Stimulated activated CD8-positive, alpha-beta memory T cell treated with anti-CD3 and anti-CD28 coated beads, Interleukin-7, amount 100 ng/mL, for 4 hours (primary cell): ENCODE measurements around the gene ZNF335.
"Not testable (repeated sequence)": the region's sequence is repeated elsewhere in the genome, so short reads cannot be mapped to it uniquely, and the experiment has no call there.

Source experiments
- DNase-seq, 2 donors: peaks; one replicate each; pipeline ENCODE4 v3.0.0-alpha.2; 2020; ENCODE audit warnings: low read depth in 2 of 2

Gene ZNF335

DNA sequence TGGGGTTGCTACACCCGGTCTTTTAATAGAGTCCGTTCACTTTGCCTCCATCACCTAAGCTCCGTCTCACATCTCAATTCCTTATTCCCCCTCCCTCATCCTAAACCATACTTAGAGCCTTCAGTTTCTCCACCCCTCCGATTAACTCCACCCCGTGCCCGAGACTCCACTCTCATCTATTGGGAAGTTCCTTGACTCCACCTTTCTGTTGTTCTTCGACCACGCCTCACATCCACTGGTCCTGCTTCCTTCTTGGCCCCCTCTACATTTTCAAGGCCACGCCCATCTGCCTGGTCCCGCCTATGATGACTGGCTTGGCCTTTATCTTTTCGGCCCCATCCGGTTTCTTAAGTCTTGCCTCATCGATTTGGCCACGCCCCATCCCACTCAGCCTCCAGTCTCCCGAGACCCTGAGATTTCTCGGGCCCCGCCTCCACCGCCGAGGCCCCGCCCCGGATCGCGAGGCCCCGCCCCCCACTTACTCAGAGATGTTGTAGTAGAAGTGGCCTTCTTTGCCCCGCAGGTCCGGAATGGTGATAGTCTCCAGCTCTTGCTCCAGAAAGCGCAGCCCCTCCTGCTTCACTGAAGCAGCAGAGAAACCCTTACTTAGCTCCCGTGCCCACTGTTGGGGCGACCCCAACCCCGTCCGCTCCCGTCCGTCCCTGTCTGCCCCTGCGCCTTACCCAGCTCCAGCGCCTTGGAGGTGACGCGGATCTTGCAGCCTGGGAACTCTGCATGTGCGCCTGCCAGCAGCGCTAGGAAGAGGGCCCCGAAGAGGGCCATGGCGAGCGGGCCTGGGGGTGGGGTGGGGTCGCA is 61.1 kb downstream of the ZNF335 start:
- peak; percentile 85 to 87 for DNase-seq

- DNase-seq, result no peak
Measured at GRCh38 chr20:45909817-45910669, 62.0 kb downstream of the ZNF335 start.

DNA sequence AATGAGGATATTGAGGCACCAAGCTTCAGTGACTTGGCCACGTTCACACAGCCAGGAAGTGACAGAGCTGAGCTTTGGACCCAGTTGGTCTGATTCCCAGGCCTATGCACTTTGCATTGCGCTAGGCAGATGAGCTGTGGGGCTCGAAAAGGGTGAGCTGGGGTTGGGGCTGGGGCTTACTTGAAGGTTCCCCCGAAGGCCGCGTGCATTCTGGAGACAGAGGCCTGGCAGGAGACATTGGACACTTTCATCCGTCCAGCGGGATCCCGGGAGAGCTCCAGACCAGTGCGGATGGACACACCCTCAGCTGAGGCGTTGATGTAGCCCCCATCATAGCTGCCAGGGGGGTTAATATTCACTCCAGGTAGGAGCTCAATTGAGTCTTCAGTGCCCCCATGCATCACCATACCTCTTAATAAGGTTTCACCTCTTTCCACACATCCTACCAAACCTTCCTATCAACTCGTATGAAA is 62.6 kb downstream of the ZNF335 start:
- no peak for DNase-seq

DNA sequence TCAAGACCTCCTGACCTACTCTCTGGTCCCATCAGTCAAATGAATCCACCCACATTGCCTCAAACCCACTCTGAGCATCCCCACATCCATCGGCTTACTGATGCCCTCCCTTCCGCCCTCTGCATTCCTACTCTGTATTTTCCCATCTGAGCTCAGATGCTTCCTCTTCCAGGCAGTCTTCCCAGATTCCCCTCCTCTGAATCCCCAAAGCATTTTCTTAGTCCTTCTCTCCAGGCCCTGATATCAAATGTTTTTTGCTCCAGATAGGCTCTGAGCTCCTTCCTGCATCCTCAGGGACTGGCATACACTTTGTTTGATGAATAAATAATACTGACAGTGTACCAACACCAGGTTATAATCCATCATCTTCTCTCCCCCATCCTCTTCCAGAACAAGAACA is 63.9 kb downstream of the ZNF335 start:
- DNase-seq, result no peak

DNA sequence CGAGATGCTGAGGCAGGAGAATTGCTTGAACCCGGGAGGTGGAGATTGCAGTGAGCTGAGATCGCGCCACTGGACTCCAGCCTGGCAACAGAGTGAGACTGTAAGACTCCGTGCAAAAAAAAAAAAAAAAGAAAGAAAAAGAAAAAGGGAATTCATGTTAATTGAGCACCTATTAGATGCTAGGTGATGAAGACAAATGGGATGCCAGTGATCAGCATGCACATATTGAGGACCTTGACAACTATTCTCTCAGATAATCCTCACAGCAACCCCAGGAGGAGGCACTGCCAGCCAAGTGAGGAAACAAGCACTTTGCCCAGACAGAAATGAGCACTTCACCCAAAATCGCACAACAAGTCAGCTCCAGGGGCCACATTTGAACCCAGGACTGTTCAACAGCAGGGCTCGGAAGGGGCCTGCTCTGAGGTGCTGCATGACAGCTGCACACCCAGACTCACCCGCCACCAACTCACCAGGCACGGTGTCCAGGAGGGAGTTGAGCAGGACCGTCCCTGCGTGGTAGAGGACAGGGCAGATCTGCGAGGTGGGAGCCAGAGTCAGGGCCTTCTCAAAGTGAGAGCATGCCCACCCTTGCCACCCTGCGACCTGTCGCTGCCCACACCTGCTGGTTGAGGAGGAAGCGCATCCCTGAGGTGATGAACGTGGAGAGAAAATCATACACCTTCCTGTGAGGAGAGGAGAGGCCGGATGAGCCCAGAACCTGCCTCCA is 64.6 kb downstream of the ZNF335 start:
- no peak for DNase-seq

GRCh38 chr20:45905505-45906079 is 66.4 kb downstream of the ZNF335 start:
- DNase-seq, result no peak

GRCh38 chr20:45904583-45905504 is 67.2 kb downstream of the ZNF335 start:
- DNase-seq, result no peak

DNA sequence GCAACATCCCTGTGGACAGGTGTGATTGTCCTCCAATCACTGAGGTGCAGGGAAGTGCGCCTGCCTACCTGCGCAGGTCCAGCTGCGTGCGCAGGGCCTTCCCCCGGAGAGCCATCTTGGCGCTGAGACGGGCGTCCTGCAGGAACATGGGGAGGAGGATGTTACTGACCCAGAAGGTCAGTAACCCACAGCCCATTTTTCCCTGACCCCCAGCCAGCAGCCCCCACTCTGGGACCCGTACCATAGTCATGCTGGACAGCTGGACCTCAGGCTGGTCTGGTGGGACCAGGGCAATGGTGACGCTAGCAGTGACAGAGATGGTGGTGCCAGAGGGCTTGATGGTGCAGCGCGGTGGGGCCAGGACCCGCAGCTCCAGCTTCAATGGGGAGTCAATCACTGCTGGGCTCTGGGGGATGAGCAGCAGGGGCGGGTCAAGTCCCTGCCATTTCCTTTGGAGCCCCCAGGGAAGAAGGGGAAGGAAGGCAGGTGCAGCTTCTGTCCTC is 69.8 kb downstream of the ZNF335 start:
- DNase-seq, result no peak

DNA sequence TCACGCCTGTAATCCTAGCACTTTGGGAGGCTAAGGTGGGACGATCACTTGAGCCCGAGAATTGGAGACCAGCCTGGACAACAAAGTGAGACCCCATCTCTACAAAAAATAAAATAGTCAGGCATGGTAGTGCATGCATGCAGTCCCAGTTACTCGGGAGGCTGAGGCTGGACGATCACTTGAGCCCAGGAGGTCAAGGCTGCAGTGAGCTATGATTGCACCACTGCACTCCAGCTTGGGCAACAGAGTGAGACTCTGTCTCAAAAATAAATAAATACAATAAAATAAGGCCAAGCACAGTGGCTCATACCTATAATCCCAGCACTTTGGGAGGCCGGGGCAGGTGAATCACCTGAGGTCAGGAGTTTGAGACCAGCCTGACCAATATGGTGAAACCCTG is 70.7 kb downstream of the ZNF335 start:
- not testable (repeated sequence) for DNase-seq

DNA sequence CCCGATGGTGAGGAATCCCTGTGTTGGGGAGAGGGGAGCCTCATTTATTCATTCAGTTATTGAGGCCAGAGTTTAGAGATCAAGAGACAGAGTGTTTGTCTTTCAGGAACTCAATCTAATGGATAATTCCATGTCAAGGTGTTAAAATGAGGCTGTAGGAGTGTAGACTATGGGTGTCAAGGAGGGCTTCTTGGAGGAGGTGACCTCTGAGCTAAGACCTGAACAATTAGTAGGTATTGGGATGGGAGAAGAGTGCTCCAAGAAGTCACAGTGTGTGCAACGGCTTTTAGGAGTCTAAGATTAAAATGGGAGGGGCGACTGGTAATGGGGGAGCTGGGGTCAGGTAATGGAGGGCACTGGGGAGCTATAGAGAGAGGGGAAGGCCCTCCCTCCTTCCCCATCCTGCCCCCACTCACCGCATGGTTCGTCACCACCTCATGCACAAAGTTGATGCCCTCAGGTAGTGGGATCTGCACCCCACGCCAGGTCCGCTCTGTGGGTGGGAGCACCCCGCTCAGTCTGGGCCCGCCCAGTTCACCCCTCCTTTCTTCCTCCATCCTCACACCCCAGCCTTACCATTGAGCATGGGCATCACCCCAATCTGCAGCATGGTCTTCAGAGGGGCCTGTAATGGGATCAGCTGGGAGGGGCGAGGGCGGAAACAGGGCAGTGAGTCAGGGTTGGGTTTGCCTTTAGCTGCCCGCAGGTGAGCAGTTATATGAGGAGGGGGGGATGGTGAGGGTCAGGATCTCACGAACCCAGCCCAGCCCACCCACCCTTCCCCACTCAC is 72.8 kb downstream of the ZNF335 start:
- DNase-seq, result no peak
